GM21390 (cell line): Measurements from ENCODE around the gene ALDH3A1.

Experiments used
- ATAC-seq: cut with Tn5 transposase; IDR thresholded peaks from one replicate; pipeline ENCODE4 v1.9.1; 2021; ENCODE audit not compliant: unreplicated experiment

ALDH3A1 gene

DNA sequence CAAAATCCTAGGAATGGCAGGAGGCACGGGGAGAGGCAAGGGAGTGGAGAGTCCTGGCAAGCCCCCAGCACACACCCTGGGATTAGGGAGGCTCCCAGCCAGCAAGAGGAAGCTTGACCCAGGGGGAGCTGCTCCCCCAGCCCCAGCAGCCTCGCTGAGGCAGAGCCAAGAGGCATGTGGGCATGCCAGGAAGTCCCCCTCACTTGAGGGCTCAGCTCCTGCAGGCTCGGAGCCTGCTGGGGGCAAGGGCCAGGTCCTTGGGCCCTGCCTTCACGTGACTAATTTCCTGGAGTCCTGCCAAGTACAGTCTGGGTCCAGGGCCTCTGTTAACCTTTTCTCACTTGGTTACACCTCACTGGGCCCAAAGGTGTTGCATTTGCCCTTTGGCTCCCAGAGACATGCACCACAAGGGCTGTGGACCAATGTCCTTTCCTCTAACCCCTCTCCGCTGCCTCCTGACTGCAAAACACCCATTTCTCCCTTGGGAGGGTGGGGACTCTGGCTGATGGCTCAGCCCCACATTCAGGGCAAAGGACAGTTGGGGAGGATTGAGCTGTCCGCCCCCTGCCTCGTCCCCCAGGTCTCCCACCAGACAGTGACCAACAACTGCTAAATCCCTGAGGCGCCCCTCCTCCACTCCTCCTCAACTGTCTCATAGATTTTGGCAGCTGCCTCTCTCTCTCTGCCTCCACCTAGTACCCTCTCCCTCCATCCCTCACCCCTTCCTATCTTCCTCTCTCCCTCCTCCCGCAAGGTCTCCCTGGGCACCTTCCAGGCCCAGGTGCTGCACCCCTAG, 27.3 kb downstream of the ALDH3A1 start:
- ATAC-seq = no peak

DNA sequence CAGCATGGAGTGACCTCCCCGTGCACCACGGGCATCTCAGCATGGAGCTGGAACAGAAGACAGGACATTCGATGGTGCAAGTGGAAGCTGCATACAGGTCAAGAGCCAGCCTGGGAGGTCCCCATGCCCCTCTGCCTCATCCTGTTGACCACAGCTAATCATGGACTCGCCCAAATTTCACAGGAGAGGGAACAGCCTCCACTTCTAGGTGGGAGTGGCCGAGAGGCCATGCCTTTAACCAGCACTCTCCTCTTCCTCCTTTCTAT, 28.0 kb downstream of the ALDH3A1 start:
- no peak for ATAC-seq

DNA sequence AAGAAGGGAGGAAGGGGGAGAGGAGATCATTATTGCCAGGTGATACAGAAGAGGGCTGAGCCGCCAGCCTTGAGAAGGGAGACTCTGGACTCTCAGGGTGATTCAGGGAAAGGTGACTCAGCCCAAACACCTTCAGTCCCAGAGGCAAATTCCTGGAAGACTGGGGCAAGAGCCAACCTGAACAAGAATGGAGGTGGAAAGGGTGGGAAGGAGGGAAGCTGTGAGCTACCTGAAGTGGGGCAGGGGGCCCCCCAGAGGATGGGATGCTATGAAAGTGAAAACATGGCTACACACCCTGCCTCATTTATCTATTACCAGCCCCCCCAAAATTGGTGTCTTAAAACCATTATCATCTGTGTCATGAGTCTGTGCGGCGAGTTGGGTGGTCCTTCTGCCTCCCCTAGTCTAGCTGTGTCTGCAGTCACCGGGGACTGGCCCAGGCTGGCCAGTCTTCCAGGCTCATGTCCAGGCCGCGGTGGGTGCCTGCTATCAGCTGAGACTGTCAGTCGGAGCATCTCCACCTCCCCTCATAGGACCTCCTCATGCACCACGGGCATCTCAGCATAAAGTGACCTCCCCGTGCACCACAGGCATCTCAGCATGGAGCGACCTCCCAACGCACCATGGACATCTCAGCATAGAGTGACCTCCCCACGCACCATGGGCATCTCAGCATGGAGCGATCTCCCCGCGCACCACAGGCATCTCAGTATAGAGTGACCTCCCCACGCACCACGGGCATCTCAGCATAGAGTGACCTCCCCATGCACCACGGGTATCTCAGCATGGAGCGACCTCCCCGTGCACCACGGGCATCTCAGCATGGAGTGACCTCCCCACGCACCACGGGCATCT, 28.5 kb downstream of the ALDH3A1 start:
- ATAC-seq = no peak

DNA sequence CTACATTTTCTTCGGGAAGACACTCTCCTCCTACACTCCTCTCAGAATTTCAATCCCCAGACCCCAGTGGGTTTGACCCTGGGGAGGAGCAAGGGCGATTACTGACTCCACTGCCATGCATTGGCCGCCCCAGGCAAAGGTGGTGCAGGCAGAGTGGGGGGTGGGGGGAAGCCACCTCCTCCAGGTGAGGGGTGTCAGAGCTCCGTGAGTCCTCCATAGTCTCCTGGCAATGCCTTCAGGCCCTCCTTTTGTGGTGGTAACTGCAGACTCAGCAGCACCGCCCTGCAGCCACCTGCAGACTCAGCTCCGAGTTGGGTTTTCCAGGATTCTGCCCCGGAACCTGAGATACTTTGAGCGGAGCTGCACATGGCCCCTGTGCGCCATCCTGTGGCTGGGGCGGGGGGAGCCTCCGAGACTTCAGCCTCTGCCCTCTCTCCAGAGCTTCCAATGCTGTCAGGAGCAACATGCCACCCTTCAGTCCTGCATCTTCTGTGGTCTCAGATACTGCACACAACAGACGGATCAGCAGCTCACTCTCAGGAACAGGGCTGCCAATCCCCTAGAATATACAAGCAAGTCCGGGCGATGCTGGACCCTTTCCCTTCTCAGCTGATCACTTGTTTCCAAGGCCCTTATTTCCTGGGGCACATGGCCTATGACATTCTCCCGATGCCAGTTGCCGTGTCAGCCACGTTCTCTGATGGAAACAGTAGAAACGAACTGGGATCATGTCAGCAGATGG, 29.3 kb downstream of the ALDH3A1 start:
- ATAC-seq = no peak

DNA sequence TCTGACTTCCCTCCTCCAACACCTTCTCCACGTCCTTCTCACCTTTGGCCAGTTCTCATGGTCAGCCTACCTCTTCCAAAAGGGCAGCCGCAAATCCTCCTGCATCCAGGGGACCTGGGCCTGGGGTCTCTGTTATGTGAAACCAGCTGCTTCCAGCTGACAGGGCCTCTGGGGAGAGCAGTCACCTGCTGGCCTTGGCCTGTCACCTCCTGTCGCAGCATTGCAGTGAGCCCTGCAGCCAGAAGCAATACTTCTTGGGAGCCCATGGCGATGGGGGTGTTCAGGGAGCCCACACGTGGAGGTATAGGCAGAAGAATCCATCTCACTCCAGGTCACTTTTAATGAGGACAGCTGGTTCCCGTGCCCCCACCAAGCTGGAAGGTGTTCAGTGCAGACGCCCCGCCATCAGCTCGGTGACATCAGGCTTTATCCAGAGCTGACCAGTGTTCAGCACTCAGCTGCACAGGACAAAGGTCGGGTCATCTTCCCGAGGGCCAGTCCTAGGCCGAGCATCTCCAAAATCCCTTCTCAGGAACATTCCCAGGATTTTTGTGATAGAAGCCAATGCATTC, 30.0 kb downstream of the ALDH3A1 start:
- no peak for ATAC-seq

DNA sequence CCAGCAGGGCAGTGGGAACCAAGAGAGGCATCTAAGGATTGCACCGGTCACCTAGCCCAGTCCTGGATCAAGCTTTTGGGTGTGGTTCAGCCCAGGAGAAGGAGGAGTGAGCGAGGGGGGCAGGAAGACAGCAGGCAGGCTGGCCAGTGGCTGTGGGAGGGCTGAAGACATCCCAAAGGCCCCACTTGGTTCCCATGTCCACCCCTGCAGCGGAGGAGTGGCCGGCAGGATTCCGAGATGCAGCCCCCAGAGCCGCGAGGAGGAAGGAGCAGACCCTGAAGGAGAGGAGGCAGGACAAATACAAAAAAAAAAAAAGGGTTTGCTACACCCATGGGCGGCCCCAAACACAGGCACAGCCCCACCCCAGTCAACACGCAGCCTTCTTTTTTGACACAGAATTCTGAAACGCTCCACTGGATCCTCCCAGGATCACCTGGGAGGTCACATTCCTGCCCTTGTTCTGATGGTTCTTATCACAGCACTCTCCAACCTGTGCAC, 30.6 kb downstream of the ALDH3A1 start:
- no peak for ATAC-seq

DNA sequence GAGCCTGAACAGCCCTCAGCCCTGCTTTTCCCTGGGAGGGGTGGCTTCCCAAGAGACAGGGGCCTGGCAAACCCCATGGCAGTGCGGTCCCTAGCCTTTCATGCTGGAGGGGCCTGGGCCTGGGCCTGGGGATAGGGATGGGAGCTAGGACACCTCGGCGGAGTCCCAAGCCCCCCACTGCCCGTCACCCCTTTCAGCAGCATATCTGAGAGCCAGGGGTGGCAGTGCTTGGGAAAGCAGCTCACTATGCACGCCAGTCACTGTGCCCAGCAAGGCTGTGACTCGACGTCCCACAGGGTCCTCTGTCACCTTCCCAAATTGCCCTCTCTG, 31.1 kb downstream of the ALDH3A1 start:
- ATAC-seq = no peak

DNA sequence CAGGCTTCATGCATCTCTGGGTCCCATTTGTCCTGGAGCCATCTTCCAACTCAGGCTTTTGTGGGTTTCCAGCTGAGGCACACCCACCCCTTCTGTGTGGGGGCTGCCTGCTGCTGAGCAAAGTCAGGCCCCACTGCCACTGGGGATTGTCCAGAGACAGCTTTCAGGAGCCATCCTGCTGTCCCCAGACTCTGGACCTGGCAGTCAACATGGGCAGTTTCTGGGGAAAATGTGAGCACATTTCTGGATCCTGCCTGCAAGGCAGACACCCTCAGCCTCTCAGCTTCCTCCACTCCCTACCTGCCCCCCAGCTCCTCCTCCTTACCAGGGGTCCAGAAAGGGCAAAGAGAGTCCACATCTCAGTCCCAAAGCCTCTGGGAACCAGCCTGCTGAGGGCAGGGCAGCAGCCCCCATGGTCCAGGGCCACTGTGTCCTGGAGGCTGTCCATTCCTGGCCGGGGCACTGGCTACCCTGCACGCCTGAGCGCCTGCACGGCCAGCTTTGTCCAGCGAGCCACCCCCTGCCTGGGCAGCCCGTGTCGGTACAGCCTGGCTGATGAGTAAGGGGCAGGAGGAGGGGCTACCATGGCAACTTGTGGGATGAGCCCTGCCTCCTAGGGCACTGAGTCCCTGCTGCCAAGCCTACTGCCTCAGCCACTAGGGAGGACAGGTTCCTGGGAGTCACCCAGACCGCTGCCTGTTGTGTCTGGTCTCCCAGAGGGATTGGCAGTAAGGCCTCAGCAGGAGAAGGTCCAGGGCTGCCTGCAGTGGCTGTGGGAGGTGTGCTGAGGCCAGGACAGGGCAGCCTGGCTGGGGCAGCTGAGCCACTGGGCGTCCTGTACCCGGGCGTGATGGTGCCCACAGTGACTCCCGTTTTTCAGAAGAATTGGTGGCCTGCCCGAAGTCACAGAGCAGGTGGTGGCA, 31.7 kb downstream of the ALDH3A1 start, which contains the start of gene SLC47A2:
Gene SLC47A2, minus strand, starts transcription at position 477 of the 923 bp plus-strand sequence. Its CDS starts 29 bp downstream, at position 448.
- ATAC-seq = no peak

DNA sequence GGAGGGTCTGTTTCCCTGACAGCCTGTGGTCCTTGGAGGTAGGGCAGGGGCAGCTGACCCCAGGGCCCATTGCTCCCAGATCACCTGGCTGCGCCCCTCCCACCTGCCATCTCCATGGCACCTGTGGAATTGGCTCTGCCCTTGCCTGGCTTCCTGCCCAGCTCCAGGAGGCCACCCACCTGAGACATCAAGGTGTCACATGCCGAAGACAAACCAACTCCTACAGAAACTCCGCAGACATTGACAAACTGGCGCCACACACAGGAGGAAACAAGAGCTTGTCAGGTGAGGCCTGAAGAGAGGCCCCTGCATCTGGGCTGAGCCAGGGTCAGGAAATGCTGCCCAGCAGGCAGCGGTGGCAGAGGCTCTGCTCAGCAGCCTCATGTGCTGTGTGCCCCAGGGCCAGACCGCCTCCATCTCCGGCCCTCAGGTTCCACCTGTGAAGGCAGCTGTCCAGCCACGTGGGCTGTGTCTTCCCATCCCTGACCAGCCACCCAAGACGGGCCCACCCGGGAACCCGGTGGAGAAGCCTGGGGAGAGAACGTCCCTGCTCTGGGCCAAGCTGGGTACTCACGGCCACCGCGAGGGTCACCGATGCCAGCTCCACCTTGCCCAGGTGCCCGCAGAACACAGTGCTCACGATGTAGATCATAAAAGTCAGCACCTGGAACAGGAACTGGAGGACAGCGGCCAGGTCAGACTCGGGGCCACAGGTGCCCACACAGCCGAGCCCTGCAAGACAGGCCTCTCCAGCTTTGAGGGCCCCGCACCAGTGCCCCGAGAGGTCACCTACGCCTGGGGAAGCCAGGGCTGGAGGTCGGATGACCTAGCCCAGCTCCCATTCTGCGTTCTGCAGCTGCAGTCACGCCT, 33.3 kb downstream of the ALDH3A1 start:
- ATAC-seq = no peak

DNA sequence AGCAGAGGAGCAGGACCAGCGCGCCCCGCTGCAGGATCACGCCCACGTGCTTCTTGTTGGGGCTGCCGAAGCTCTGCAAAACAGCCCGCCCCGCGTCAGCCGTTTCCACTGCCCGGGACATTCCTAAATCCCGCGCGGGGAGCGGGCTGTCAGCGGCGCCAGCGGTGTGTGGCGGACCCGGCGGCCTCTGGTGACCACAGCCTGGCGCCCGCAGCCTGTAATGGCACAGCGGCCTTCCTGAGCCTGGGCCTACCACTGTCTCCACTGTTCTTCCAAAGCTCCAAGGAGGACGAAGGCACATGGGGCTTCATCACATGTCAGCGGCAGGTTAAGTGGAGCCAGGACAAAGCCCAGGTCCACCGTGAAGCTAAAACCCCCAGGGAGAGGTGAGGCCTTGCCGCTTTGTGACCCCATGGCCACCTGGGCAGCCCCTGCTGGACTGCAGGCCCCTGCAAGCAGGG, 34.2 kb downstream of the ALDH3A1 start:
- ATAC-seq = no peak

DNA sequence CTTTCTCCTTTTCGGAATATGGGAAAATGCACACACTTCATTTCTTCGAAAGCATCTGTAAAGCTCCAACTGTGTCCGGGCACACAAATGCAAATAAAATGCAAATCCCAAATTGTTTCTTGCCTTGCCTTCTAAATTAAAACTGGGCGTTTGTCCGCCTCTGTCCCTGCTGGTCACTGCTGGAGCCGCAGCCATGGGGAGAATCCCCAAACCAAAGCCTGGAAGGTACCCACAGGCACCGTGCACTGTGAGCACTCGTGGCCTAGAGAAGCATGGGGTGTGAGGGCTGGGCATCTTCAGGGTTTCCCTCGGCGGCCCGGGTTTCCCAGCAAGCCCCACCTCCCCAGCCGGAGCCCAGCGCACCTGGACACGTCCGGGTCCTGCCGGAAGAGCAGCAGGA, 34.6 kb downstream of the ALDH3A1 start:
- no peak for ATAC-seq

DNA sequence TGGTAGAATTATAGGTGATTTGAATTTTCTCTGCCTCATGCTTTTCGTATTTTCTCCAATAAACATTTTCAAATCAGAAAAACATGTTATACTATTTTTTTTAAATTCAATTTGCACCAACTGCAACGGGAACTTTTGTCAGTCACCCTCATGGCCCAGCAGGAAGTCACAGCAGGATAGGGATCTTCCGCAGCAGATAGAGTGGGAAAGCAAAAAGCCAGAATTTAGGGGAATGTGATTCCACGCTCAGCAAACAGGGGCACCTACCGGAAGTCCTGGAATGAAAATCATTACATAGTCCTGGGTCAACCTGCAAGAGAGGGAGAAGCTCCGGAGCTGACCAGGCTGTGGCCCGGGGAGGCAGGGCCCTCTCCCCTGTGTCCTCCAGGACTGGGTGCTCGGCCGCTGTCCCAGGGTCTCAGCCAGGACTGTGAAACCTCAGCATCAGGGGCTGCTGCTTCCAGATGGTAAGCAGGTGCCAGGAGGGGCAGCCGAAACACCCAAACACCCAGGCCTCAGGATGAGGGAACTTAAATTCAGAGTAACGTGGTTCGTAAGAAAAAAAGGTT, 35.6 kb downstream of the ALDH3A1 start:
- no peak for ATAC-seq

DNA sequence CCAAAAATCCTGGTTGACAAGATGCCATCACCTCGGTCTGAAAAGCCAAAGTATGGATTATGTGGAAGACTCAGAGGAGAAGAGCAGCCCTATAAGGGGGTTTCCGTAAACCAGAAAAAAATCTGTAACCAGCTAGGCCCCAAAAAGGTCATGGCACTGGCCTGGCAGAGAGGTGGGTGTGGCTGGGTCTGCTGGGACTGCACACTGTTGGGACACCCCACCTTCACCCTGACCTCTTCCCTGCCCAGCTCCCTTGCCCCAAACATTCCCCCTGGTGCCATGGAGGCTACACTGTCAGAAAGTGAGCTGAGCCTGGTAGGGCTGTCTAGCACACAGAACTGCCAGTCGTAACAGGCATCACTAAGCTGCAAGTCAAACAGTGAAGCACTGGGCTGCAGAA, 38.3 kb downstream of the ALDH3A1 start:
- ATAC-seq = no peak

DNA sequence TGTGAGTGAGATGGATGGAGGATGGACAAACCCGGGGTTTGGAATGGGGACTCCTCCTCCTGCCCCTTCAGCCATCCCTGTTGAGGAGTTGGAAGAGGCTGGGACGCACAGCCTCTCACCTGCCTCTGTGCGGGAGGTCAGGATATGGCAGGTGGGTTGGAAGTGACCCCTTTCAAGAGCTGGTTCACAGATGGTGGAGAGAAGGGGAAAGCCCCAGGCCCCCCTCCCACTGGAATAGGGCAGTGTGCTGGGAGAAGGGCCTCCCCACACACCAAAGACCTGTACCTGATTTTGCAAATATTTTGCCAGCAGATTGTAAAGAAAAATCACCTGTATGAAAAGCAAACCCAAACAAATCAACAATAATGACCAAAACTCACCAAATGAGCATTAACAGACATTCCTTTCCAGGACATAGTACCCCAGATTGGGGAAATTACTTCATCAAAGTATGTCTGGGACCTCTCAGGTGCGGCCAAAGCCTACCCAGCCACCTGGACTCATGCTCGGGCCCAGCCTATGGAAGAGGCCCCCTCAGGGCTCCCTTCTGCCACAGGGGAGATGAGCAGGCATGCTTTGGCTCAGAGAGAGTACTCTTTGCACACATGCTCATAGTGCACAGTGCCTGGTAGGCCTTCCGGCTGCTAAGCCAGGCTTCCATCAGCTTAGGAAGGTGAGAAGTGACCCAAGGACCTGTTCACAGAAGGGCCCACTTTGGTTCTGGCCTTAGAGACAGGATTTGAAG, 39.5 kb downstream of the ALDH3A1 start:
- no peak for ATAC-seq

DNA sequence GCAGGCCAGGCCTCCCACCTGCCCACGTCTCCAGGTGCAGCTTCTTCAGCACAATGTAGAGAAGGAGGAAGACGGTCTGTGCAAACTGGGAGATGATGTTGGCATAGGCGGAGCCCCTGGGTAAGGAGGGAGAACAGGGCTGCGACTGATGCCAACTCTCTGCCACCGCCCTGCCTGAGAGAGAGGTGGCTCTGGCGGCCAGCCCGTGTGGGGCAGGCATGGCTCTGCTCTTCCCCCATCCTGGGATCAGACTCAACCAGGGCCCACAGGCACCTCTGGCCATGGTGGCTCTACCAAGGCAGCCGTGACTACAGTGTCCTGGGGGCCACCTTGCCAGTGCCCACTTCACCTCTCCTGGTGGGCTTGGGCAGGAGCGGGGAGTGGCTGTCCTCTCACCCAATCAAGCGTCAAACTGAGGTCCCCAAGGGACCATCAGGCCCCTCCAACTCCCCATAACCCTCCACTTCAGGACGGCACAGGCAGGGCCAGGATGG, 40.3 kb downstream of the ALDH3A1 start:
- ATAC-seq = no peak

DNA sequence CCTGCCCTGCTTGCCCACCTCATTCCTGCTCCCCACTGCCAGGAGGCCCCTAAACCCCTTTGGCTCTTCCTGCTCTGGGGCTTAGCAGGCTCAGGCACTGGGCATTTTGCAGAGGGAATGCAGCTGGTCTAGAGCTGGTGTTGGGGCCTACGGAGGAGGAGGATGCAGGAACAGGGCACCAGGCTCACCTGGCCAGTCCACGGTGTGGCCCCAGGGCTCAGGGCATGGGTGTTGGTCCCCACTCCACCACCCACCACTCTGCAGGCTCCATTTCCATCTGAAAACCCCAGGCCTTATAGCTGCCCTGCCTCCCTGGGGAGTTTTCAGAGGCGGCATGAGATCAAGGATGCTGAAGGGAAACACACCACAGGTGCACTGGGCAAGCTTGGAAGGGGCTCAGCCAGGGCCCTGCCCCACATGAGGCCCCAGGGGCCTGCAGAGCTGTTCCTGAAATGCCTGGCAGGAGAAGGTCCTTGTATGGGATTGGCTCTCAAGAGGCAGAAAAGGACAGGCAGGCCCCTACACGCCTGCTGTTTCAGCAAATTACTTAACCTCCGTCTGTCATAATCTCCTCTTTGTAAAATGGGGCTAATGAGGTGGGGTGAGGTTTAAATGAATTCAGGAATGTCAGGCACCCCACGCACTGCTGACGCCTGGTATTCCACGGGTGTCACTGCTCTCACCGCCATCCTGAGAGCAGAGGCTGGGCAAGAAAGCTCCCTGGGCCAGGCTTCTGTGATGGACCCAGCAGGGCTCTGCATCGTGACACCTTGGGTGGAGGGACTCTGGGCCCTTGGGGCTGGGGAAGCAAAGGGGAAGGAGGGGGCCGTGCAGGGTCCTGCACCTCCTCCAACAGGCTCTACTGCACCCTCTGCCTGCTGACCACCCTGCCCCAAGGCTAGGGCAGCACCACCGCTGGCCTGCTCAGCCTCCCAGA, 41.0 kb downstream of the ALDH3A1 start:
- no peak for ATAC-seq
